ENCODE data around the gene KDELR1. TPM values are rescaled to one million over a fixed set of nuclear protein-coding genes. Genes with fewer than 3 reads are reported as not detected.

The KDELR1 gene
- total RNA-seq, 1 experiment from 2014 or later: 375 TPM

GRCh38 chr19:48344892-48345291 lies 46.5 kb downstream of the KDELR1 start:
- ChIA-PET POLR2A (no interaction called here), CTCF (interaction anchor here (0.6 kb wide), 1 partner anchor 69 kb away, joined by 3 read pairs; no protein-coding TSS in a partner anchor)
- TF ChIP-seq CTCF (IDR thresholded peaks at IDR 0.05; ENCODE audit: insufficient read depth in 1 of 2, low read depth in 1 of 2, low read length in 1 of 2, severe bottlenecking in 1 of 2, unreplicated experiment in 1 of 2): no peak
- peaks cover 6% of the 10 kb centered on the region for H3K36me3 Mint-ChIP-seq (ENCODE audit: insufficient read depth, unreplicated experiment)
- no peak overlapping the region for H3K4me3 Mint-ChIP-seq (ENCODE audit: unreplicated experiment)
- intact Hi-C loops (cut with micrococcal nuclease; ENCODE audit: unreplicated experiment): no loop called here
- DNase-seq: peak; percentile 27 to 38
- H3K4me3 ChIP-seq (ENCODE audit: low read depth, low read length): no peak overlapping the region
- H3K9me3 ChIP-seq: no peaks in the 10 kb centered on the region
- H3K4me1 Mint-ChIP-seq (ENCODE audit: low read depth, unreplicated experiment): peaks cover 17% of the 10 kb centered on the region
- no peaks in the 10 kb centered on the region for H3K27me3 ChIP-seq (replicated peaks; ENCODE audit: control insufficient read depth, insufficient read depth, low read length)
- 0 out of 2 replicates have a peak, but pooled peaks cover 5% of the 10 kb centered on the region for H3K4me1 ChIP-seq
- no TSS peak for BruUV-seq (replicated peaks)
- H3K36me3 ChIP-seq (ENCODE audit: control insufficient read depth, insufficient read depth, low read length): no peaks in the 10 kb centered on the region; the same call in 1 of the 2 replicates
- no peak overlapping the region for H3K27ac Mint-ChIP-seq (ENCODE audit: unreplicated experiment)
- no peaks in the 10 kb centered on the region for H3K27me3 Mint-ChIP-seq (ENCODE audit: insufficient read depth, unreplicated experiment)
- H3K9me3 Mint-ChIP-seq (ENCODE audit: unreplicated experiment): no peaks in the 10 kb centered on the region

GRCh38 chr19:48342841-48343540 lies 48.4 kb downstream of the KDELR1 start:
- Mint-ChIP-seq H3K4me3 (ENCODE audit: unreplicated experiment) (no peak overlapping the region), H3K36me3 (ENCODE audit: insufficient read depth, unreplicated experiment) (no peaks in the 10 kb centered on the region), H3K4me1 (ENCODE audit: low read depth, unreplicated experiment) (peaks cover 10% of the 10 kb centered on the region), H3K27me3 (ENCODE audit: insufficient read depth, unreplicated experiment) (no peaks in the 10 kb centered on the region), H3K9me3 (ENCODE audit: unreplicated experiment) (no peaks in the 10 kb centered on the region), H3K27ac (ENCODE audit: unreplicated experiment) (no peak overlapping the region)
- Histone ChIP-seq H3K9me3 (no peaks in the 10 kb centered on the region), H3K36me3 (ENCODE audit: control insufficient read depth, insufficient read depth, low read length) (no peaks in the 10 kb centered on the region; the same call in 1 of the 2 replicates), H3K27me3 (replicated peaks; ENCODE audit: control insufficient read depth, insufficient read depth, low read length) (no peaks in the 10 kb centered on the region), H3K4me3 (ENCODE audit: low read depth, low read length) (no peak overlapping the region), H3K4me1 (no peaks in the 10 kb centered on the region)
- no peak for TF ChIP-seq CTCF (IDR thresholded peaks at IDR 0.05; ENCODE audit: insufficient read depth in 1 of 2, low read depth in 1 of 2, low read length in 1 of 2, severe bottlenecking in 1 of 2, unreplicated experiment in 1 of 2)
- no TSS peak for BruUV-seq (replicated peaks)
- intact Hi-C loops (cut with micrococcal nuclease; ENCODE audit: unreplicated experiment): no loop called here
- ChIA-PET POLR2A (no interaction called here), CTCF (no interaction called here)
- DNase-seq: no peak

- Mint-ChIP-seq H3K27me3 (ENCODE audit: insufficient read depth, unreplicated experiment) (no peaks in the 10 kb centered on the region), H3K4me3 (ENCODE audit: unreplicated experiment) (no peak overlapping the region), H3K36me3 (ENCODE audit: insufficient read depth, unreplicated experiment) (no peaks in the 10 kb centered on the region), H3K4me1 (ENCODE audit: low read depth, unreplicated experiment) (peaks cover 10% of the 10 kb centered on the region), H3K9me3 (ENCODE audit: unreplicated experiment) (no peaks in the 10 kb centered on the region), H3K27ac (ENCODE audit: unreplicated experiment) (no peak overlapping the region)
- intact Hi-C loops (cut with micrococcal nuclease; ENCODE audit: unreplicated experiment): no loop called here
- ChIA-PET CTCF (no interaction called here), POLR2A (no interaction called here)
- BruUV-seq (replicated peaks): no TSS peak
- DNase-seq: no peak
- Histone ChIP-seq H3K9me3 (no peaks in the 10 kb centered on the region), H3K36me3 (ENCODE audit: control insufficient read depth, insufficient read depth, low read length) (no peaks in the 10 kb centered on the region; the same call in 1 of the 2 replicates), H3K4me1 (no peaks in the 10 kb centered on the region), H3K4me3 (ENCODE audit: low read depth, low read length) (no peak overlapping the region), H3K27me3 (replicated peaks; ENCODE audit: control insufficient read depth, insufficient read depth, low read length) (no peaks in the 10 kb centered on the region)
- no peak for TF ChIP-seq CTCF (IDR thresholded peaks at IDR 0.05; ENCODE audit: insufficient read depth in 1 of 2, low read depth in 1 of 2, low read length in 1 of 2, severe bottlenecking in 1 of 2, unreplicated experiment in 1 of 2)
Measured at GRCh38 chr19:48342414-48342738, 49.0 kb downstream of the KDELR1 start.
